H1 (cell line): ENCODE data around the gene NPM1. TPM values are rescaled to one million over a fixed set of nuclear protein-coding genes. Genes with fewer than 3 reads are reported as not detected.

Experiments
- CTCF ChIA-PET: fragments of 300-600 bp; sonication (Branson Sonifier 250); formaldehyde crosslinking; loops from one replicate; lab custom pipeline; 2021; ENCODE audit not compliant: partially characterized antibody; lab: Charles Lee
- POLR2A ChIA-PET: fragments of 300-600 bp; sonication (Branson Sonifier 250); formaldehyde crosslinking; loops from one replicate; lab custom pipeline; 2021; ENCODE audit warnings: inconsistent platforms; ENCODE audit not compliant: partially characterized antibody; lab: Charles Lee
- DNase-seq, 2 experiments: peaks; one replicate each; pipeline versions ENCODE4 v3.0.0 to v3.0.0-alpha.2; 2010 to 2022; ENCODE audit warnings: low spot score in 2 of 2, low read depth in 1 of 2, mixed read lengths in 1 of 2
- FAIRE-seq: peaks from 2 replicates; lab custom pipeline; 2011; peaks lifted over from hg19 to GRCh38; lab: Jason Lieb, UNC
- H2AFZ ChIP-seq: 2 replicates; pipeline ENCODE4 v1.8.1; 2012; ENCODE audit warnings: low read length, inconsistent platforms
- H2AK5ac ChIP-seq: 2 replicates; pipeline ENCODE4 v1.6.1; 2013; ENCODE audit warnings: low read depth, low read length
- H2BK120ac ChIP-seq: replicated peaks from 2 replicates; pipeline ENCODE3; 2013; ENCODE audit warnings: low read depth, low read length, inconsistent platforms
- H2BK12ac ChIP-seq: 2 replicates; pipeline ENCODE4 v1.6.1; 2013; ENCODE audit warnings: low read depth, low read length
- H2BK15ac ChIP-seq: 2 replicates; pipeline ENCODE4 v1.6.1; 2013; ENCODE audit warnings: low read length
- H2BK20ac ChIP-seq: 2 replicates; pipeline ENCODE4 v1.6.1; 2013; ENCODE audit warnings: low read length
- H2BK5ac ChIP-seq: 2 replicates; pipeline ENCODE4 v1.6.1; 2013; ENCODE audit warnings: low read depth, low read length
- H3K14ac ChIP-seq: 2 replicates; pipeline ENCODE4 v1.6.1; 2013; ENCODE audit warnings: inconsistent platforms; ENCODE audit not compliant: insufficient read length
- H3K18ac ChIP-seq: 2 replicates; pipeline ENCODE4 v1.6.1; 2013; ENCODE audit warnings: low read length; ENCODE audit errors: extremely low read depth
- H3K23ac ChIP-seq: 2 replicates; pipeline ENCODE4 v1.6.1; 2013; ENCODE audit warnings: inconsistent platforms; ENCODE audit not compliant: insufficient read length
- H3K23me2 ChIP-seq: 2 replicates; pipeline ENCODE4 v1.6.1; 2013; ENCODE audit warnings: low read depth, low read length
- H3K27ac ChIP-seq: 2 replicates; pipeline ENCODE4 v1.6.1; 2011; ENCODE audit warnings: low read depth, low read length, inconsistent platforms
- H3K27me3 ChIP-seq, 4 experiments: replicated peaks in 1 of 4; 1 replicate in 1 of 4; 2 replicates in 3 of 4; pipeline versions ENCODE4 v1.6.1 to v1.8.1; 2011 to 2013; ENCODE audit warnings: low read length in 3 of 4, mild to moderate bottlenecking in 3 of 4, inconsistent platforms in 2 of 4, mixed read lengths in 2 of 4, moderate library complexity in 1 of 4; ENCODE audit not compliant: control insufficient read depth in 3 of 4, insufficient read depth in 3 of 4; ENCODE audit errors: extremely low read depth in 1 of 4
- H3K36me3 ChIP-seq, 4 experiments: 2 replicates each; pipeline versions ENCODE4 v1.6.1 to v1.8.1; 2011 to 2013; ENCODE audit warnings: mild to moderate bottlenecking in 4 of 4, low read length in 3 of 4, moderate library complexity in 2 of 4, control low read depth in 1 of 4, inconsistent platforms in 1 of 4; ENCODE audit not compliant: insufficient read depth in 4 of 4, control insufficient read depth in 2 of 4
- H3K4ac ChIP-seq: replicated peaks from 2 replicates; pipeline ENCODE3; 2013; ENCODE audit warnings: low read length, low read depth, mixed read lengths, inconsistent platforms; ENCODE audit not compliant: insufficient read length
- H3K4me1 ChIP-seq, 4 experiments: replicated peaks in 1 of 4; 1 replicate in 1 of 4; 2 replicates in 3 of 4; pipeline versions ENCODE4 v1.6.1 to v1.8.1; 2011 to 2013; ENCODE audit warnings: low read length in 3 of 4, inconsistent platforms in 2 of 4, mixed read lengths in 1 of 4; ENCODE audit not compliant: insufficient read depth in 4 of 4, control insufficient read depth in 3 of 4
- H3K4me2 ChIP-seq, 2 experiments: 2 replicates each; pipeline versions ENCODE4 v1.6.1 to v1.8.1; 2011 to 2013; ENCODE audit warnings: low read depth in 2 of 2, low read length in 2 of 2, control low read depth in 1 of 2, inconsistent platforms in 1 of 2, mild to moderate bottlenecking in 1 of 2; ENCODE audit not compliant: insufficient read depth in 1 of 2
- H3K4me3 ChIP-seq, 4 experiments: fragments of 200-600, 300-600 bp in 1 of 4; sonication (generic), shearing (Covaris generic), sonication (Bioruptor Twin) in 1 of 4; 2 replicates each; pipeline versions ENCODE4 v1.5.1 to v1.8.1; 2011 to 2016; ENCODE audit warnings: low read length in 4 of 4, low read depth in 3 of 4, control low read depth in 2 of 4, inconsistent platforms in 2 of 4, mild to moderate bottlenecking in 2 of 4, mixed read lengths in 1 of 4, moderate library complexity in 1 of 4; ENCODE audit not compliant: insufficient read depth in 2 of 4; ENCODE audit errors: extremely low read depth in 1 of 4
- H3K56ac ChIP-seq: replicated peaks from 2 replicates; pipeline ENCODE3; 2013; ENCODE audit warnings: low read depth, mild to moderate bottlenecking, mixed read lengths, low read length, inconsistent platforms; ENCODE audit not compliant: insufficient read length
- H3K79me1 ChIP-seq: 2 replicates; pipeline ENCODE4 v1.6.1; 2013; ENCODE audit warnings: low read depth, low read length, control low read depth
- H3K79me2 ChIP-seq, 2 experiments: 2 replicates each; pipeline versions ENCODE4 v1.6.1 to v1.8.1; 2012 to 2013; ENCODE audit warnings: low read length in 2 of 2, mild to moderate bottlenecking in 2 of 2, inconsistent platforms in 1 of 2; ENCODE audit not compliant: insufficient read depth in 2 of 2, control insufficient read depth in 1 of 2
- H3K9ac ChIP-seq, 4 experiments: replicated peaks in 1 of 4; 1 replicate in 1 of 4; 2 replicates in 3 of 4; pipeline versions ENCODE4 v1.6.1 to v1.8.1; 2011 to 2013; ENCODE audit warnings: low read depth in 3 of 4, low read length in 3 of 4, control low read depth in 2 of 4, mild to moderate bottlenecking in 2 of 4, moderate library complexity in 2 of 4, inconsistent platforms in 1 of 4; ENCODE audit errors: extremely low read depth in 1 of 4
- H3K9me3 ChIP-seq, 2 experiments: 2 replicates each; pipeline versions ENCODE4 v1.6.1 to v1.8.1; 2012 to 2013; ENCODE audit warnings: mild to moderate bottlenecking in 2 of 2, moderate library complexity in 2 of 2, control low read depth in 1 of 2, inconsistent platforms in 1 of 2, low read depth in 1 of 2, low read length in 1 of 2, mixed read lengths in 1 of 2; ENCODE audit not compliant: insufficient read depth in 2 of 2
- H4K20me1 ChIP-seq, 2 experiments: replicated peaks in 1 of 2; 2 replicates each; pipeline versions ENCODE3 to v1.8.1; 2011 to 2013; ENCODE audit warnings: inconsistent platforms in 2 of 2, low read length in 2 of 2, mild to moderate bottlenecking in 1 of 2; ENCODE audit not compliant: insufficient read depth in 2 of 2, control insufficient read depth in 1 of 2
- H4K5ac ChIP-seq: 2 replicates; pipeline ENCODE4 v1.6.1; 2013; ENCODE audit warnings: low read length, low read depth, mixed read lengths, inconsistent platforms; ENCODE audit not compliant: insufficient read length
- H4K8ac ChIP-seq: 2 replicates; pipeline ENCODE4 v1.8.0; 2013; ENCODE audit warnings: mild to moderate bottlenecking, moderate library complexity, low read length, inconsistent platforms; ENCODE audit not compliant: insufficient read depth; ENCODE audit errors: extremely low read depth
- H4K91ac ChIP-seq: replicated peaks from 2 replicates; pipeline ENCODE3; 2013; ENCODE audit warnings: low read length, mixed read lengths, inconsistent platforms; ENCODE audit not compliant: insufficient read length
- ATF3 ChIP-seq: IDR thresholded peaks from 2 replicates; pipeline ENCODE4 v1.6.1; 2011; ENCODE audit warnings: low read depth, mild to moderate bottlenecking, low read length; ENCODE audit not compliant: insufficient read depth
- CBX8 ChIP-seq: fragments of 300-800, 300-1000 bp; sonication (generic); IDR thresholded peaks from 2 replicates; pipeline ENCODE4 v1.7.1; 2016; ENCODE audit warnings: low read depth, low read length, borderline replicate concordance
- CEBPB ChIP-seq: IDR thresholded peaks from 2 replicates; pipeline ENCODE4 v1.6.1; 2012; ENCODE audit warnings: low read depth, low read length
- CTBP2 ChIP-seq: IDR thresholded peaks from 2 replicates; pipeline ENCODE4 v1.7.0; 2011; ENCODE audit warnings: borderline replicate concordance, mild to moderate bottlenecking, moderate library complexity, mixed read lengths, low read length; ENCODE audit not compliant: insufficient read depth, insufficient read length
- E2F6 ChIP-seq: IDR thresholded peaks from 2 replicates; pipeline ENCODE4 v1.6.1; 2012; ENCODE audit warnings: inconsistent platforms
- HDAC2 ChIP-seq, 2 experiments: fragments of 300-600 bp in 1 of 2; sonication (generic) in 1 of 2; IDR thresholded peaks; 2 replicates each; pipeline ENCODE4 v1.6.1; 2011 to 2012; ENCODE audit warnings: low read depth in 2 of 2, low read length in 2 of 2, mild to moderate bottlenecking in 2 of 2, moderate library complexity in 2 of 2, borderline replicate concordance in 1 of 2, inconsistent platforms in 1 of 2
- MAX ChIP-seq: IDR thresholded peaks from 2 replicates; pipeline ENCODE4 v1.6.1; 2012; ENCODE audit warnings: inconsistent platforms
- POLR2AphosphoS5 ChIP-seq: IDR thresholded peaks from 2 replicates; pipeline ENCODE4 v1.6.1; 2011; ENCODE audit warnings: low read depth, low read length
- SIX5 ChIP-seq: IDR thresholded peaks from 2 replicates; pipeline ENCODE4 v1.6.1; 2011; ENCODE audit warnings: mild to moderate bottlenecking, low read depth, low read length
- SP2 ChIP-seq: IDR thresholded peaks from 2 replicates; pipeline ENCODE4 v1.6.1; 2012; ENCODE audit warnings: mild to moderate bottlenecking, low read length, inconsistent platforms
- SUZ12 ChIP-seq: fragments of 200-600 bp; sonication (generic); IDR thresholded peaks from 2 replicates; pipeline ENCODE4 v1.6.1; 2012; ENCODE audit warnings: mild to moderate bottlenecking, inconsistent platforms, low read length, moderate library complexity, mixed read lengths
- TCF12 ChIP-seq: IDR thresholded peaks from 2 replicates; pipeline ENCODE4 v1.6.1; 2011; ENCODE audit warnings: low read depth, mild to moderate bottlenecking, low read length
- YY1 ChIP-seq: IDR thresholded peaks from 2 replicates; pipeline ENCODE4 v1.6.1; 2011; ENCODE audit warnings: low read depth, mild to moderate bottlenecking, low read length
- WGBS, 2 experiments: shearing (Covaris generic) in 1 of 2; methylation state at CpG; one replicate each; pipeline versions ENCODE4 v1.1.6 to v1.1.7; 2013 to 2015; ENCODE audit warnings: low lambda C conversion rate in 2 of 2, mixed read lengths in 2 of 2, inconsistent platforms in 1 of 2, low coverage in 1 of 2, missing lambda C conversion rate in 1 of 2; ENCODE audit not compliant: insufficient replicate concordance in 2 of 2, insufficient coverage in 1 of 2, insufficient read length in 1 of 2; ENCODE audit errors: extremely low coverage in 1 of 2, missing lambda C conversion rate in 1 of 2; 5-methylcytosine and 5-hydroxymethylcytosine counted together
- polyA plus RNA-seq, 7 experiments: library from polyadenylated mRNA; depleted of rRNA in 3 of 7; stranded (reverse) in 5 of 7; unstranded in 2 of 7; fragments of >200 nt in 5 of 7; fragments of 200-250 nt in 2 of 7; gene quantifications; 1 replicate in 5 of 7; 2 replicates in 1 of 7; 4 replicates in 1 of 7; pipeline versions ENCODE4 v1.2.1 to v1.2.3, GENCODE V29; 2011 to 2013; ENCODE audit warnings: missing spikeins in 2 of 7, mixed read lengths in 2 of 7
- total RNA-seq: library from RNA; stranded (reverse); fragmentation: NEBNext Ultra II Directional; extraction: Animal tissue kit (Norgen Biotek cat#: 25700); gene quantifications from 2 replicates; pipeline ENCODE4 v1.2.1, GENCODE V29; 2021

NPM1 gene
- total and polyA plus RNA-seq, 2 of the 8 experiments (the other 6 are each of a cell fraction or from before 2014, with no cell fraction given) = 2,182 to 4,042 TPM

GRCh38 chr5:171379961-171380360 is 7.7 kb upstream of the NPM1 start:
- no peaks in the 10 kb centered on the region for H3K79me2 ChIP-seq
- H4K91ac ChIP-seq = no peak overlapping the region
- no peak overlapping the region for H2BK5ac ChIP-seq
- no peak overlapping the region for H3K4me2 ChIP-seq
- no peak overlapping the region for H2BK15ac ChIP-seq
- H3K23me2 ChIP-seq = no peaks in the 10 kb centered on the region
- ChIA-PET POLR2A (interaction anchor here (1.2 to 6.6 kb wide), 5 partner anchors 7 to 33 kb away, joined by 3 to 85 read pairs (median 6); partner anchors contain the start of gene NPM1), CTCF (interaction anchor here (1.1 to 2.7 kb wide), 3 partner anchors 9 to 70 kb away, joined by 3 to 10 read pairs (median 7); no protein-coding TSS in a partner anchor)
- H3K4me1 ChIP-seq = no peaks in the 10 kb centered on the region
- no peak overlapping the region for H2AK5ac ChIP-seq
- H3K23ac ChIP-seq = no peak overlapping the region
- H2BK120ac ChIP-seq = no peak overlapping the region
- no peak overlapping the region for H3K14ac ChIP-seq
- no peak overlapping the region for H3K4me3 ChIP-seq
- no peak overlapping the region for H3K27ac ChIP-seq
- FAIRE-seq (no peak), DNase-seq (no peak)
- H2AFZ ChIP-seq = no peak overlapping the region
- no peak overlapping the region for H2BK12ac ChIP-seq
- H4K8ac ChIP-seq = no peak overlapping the region
- H3K79me1 ChIP-seq = no peaks in the 10 kb centered on the region
- 91% methylated on average over 7 of the region's 7 CpGs; no CpG with 5 or more reads in 1 of the 2 experiments for WGBS, 2 experiments
- H2BK20ac ChIP-seq = no peak overlapping the region
- no peak overlapping the region for H3K56ac ChIP-seq
- no peak overlapping the region for H3K9ac ChIP-seq
- H3K9me3 ChIP-seq = no peaks in the 10 kb centered on the region
- H3K27me3 ChIP-seq = no peaks in the 10 kb centered on the region
- no peak overlapping the region for H4K5ac ChIP-seq
- H4K20me1 ChIP-seq = no peaks in the 10 kb centered on the region
- H3K18ac ChIP-seq = no peak overlapping the region
- H3K36me3 ChIP-seq = no peaks in the 10 kb centered on the region
- no peak overlapping the region for H3K4ac ChIP-seq
- TF ChIP-seq MAX (no peak), CTBP2 (no peak), SIX5 (no peak), SP2 (no peak), YY1 (no peak), E2F6 (no peak), POLR2AphosphoS5 (no peak), CEBPB (no peak), ATF3 (no peak), SUZ12 (no peak), TCF12 (no peak), HDAC2 (IDR thresholded peaks at IDR 0.05; ENCODE audit: borderline replicate concordance in 1 of 2, low read depth in 2 of 2, low read length in 2 of 2) (no peak), CBX8 (no peak)
